NK-92 treated with Interleukin-12 subunit alpha and Interleukin-12 subunit beta, amount 100 ng/mL, for 24 hours (cell line): ENCODE data around the gene LPP.

ENCODE experiments used
- DNase-seq: peaks from one replicate; lab custom pipeline; 2025; lab: John Stamatoyannopoulos, UW

The LPP gene

GRCh38 chr3:188473045-188473444 is 319.1 kb downstream of the LPP start:
- DNase-seq = no peak

GRCh38 chr3:188473591-188474288 is 319.8 kb downstream of the LPP start:
- DNase-seq = no peak

GRCh38 chr3:188476935-188477334 is 323.0 kb downstream of the LPP start:
- no peak for DNase-seq

GRCh38 chr3:188480011-188480410 is 326.1 kb downstream of the LPP start:
- DNase-seq = no peak

- DNase-seq = no peak
Observed at GRCh38 chr3:188482929-188483328, 329.0 kb downstream of the LPP start.

- no peak for DNase-seq
Observed at GRCh38 chr3:188486126-188486525, 332.2 kb downstream of the LPP start.

- no peak for DNase-seq
Observed at GRCh38 chr3:188486952-188487351, 333.0 kb downstream of the LPP start.

GRCh38 chr3:188487652-188488051 is 333.7 kb downstream of the LPP start:
- DNase-seq = no peak

GRCh38 chr3:188488801-188489200 is 334.8 kb downstream of the LPP start:
- no peak for DNase-seq

GRCh38 chr3:188489639-188490405 is 335.9 kb downstream of the LPP start:
- no peak for DNase-seq

GRCh38 chr3:188490416-188490815 is 336.5 kb downstream of the LPP start:
- no peak for DNase-seq

- DNase-seq = no peak
Observed at GRCh38 chr3:188491276-188491687, 337.3 kb downstream of the LPP start.

GRCh38 chr3:188496390-188496789 is 342.4 kb downstream of the LPP start:
- no peak for DNase-seq

GRCh38 chr3:188497021-188497420 is 343.1 kb downstream of the LPP start:
- no peak for DNase-seq

- no peak for DNase-seq
Observed at GRCh38 chr3:188503647-188504046, 349.7 kb downstream of the LPP start.

- no peak for DNase-seq
Observed at GRCh38 chr3:188505151-188505550, 351.2 kb downstream of the LPP start.

GRCh38 chr3:188505911-188506310 is 352.0 kb downstream of the LPP start:
- DNase-seq = no peak

GRCh38 chr3:188506446-188506845 is 352.5 kb downstream of the LPP start:
- no peak for DNase-seq

- DNase-seq = no peak
Observed at GRCh38 chr3:188507244-188507720, 353.3 kb downstream of the LPP start.

- no peak for DNase-seq
Observed at GRCh38 chr3:188508454-188508853, 354.5 kb downstream of the LPP start.

GRCh38 chr3:188509316-188509715 is 355.4 kb downstream of the LPP start:
- DNase-seq = no peak

- DNase-seq = no peak
Observed at GRCh38 chr3:188510366-188510765, 356.4 kb downstream of the LPP start.

GRCh38 chr3:188513662-188514328 is 359.8 kb downstream of the LPP start:
- no peak for DNase-seq
